Mononuclear cell (primary cell): ENCODE results near the gene LANCL1. TPM values are rescaled to one million over a fixed set of nuclear protein-coding genes. Genes with fewer than 3 reads are reported as not detected.
"Not testable (repeated sequence)": the region's sequence is repeated elsewhere in the genome, so short reads cannot be mapped to it uniquely, and the experiment has no call there.

ENCODE experiments used
- H3K27me3 ChIP-seq: 2 replicates; pipeline ENCODE4 v1.6.0; 2011; ENCODE audit warnings: low read length, control low read depth; ENCODE audit not compliant: insufficient read depth
- H3K4me1 ChIP-seq: 2 replicates; pipeline ENCODE4 v1.5.1; 2011; ENCODE audit warnings: mild to moderate bottlenecking, low read length, control low read depth; ENCODE audit not compliant: insufficient read depth
- H3K4me3 ChIP-seq: 2 replicates; pipeline ENCODE4 v1.5.1; 2011; ENCODE audit warnings: mild to moderate bottlenecking, low read length, moderate library complexity
- H3K9me3 ChIP-seq: 2 replicates; pipeline ENCODE4 v1.5.1; 2011; ENCODE audit warnings: low read depth, mild to moderate bottlenecking, control low read depth, low read length
- total RNA-seq: library from RNA; depleted of rRNA; stranded (reverse); fragments of >200 nt; gene quantifications from one replicate; pipeline ENCODE4 v1.2.3, GENCODE V29; 2012

LANCL1 gene
- total RNA-seq, 1 donor: 17.0 TPM

GRCh38 chr2:210442878-210443277, 33.7 kb downstream of the LANCL1 start:
- Histone ChIP-seq H3K4me1 (peaks cover 8% of the 10 kb centered on the region), H3K27me3 (no peaks in the 10 kb centered on the region), H3K4me3 (no peak overlapping the region), H3K9me3 (no peaks in the 10 kb centered on the region)

- Histone ChIP-seq H3K4me3 (no peak overlapping the region), H3K4me1 (peaks cover 8% of the 10 kb centered on the region)
Observed at GRCh38 chr2:210442457-210442856, 34.1 kb downstream of the LANCL1 start.

GRCh38 chr2:210440206-210440605, 36.4 kb downstream of the LANCL1 start:
- Histone ChIP-seq H3K27me3 (no peaks in the 10 kb centered on the region), H3K4me3 (no peak overlapping the region), H3K4me1 (peaks cover 8% of the 10 kb centered on the region), H3K9me3 (no peaks in the 10 kb centered on the region)

More at GRCh38 chr2:210442457-210442856, 34.1 kb downstream of the LANCL1 start:
- Histone ChIP-seq H3K9me3 (no peaks in the 10 kb centered on the region), H3K27me3 (no peaks in the 10 kb centered on the region)

GRCh38 chr2:210435439-210435838, 41.1 kb downstream of the LANCL1 start:
- H3K27me3 ChIP-seq: no peaks in the 10 kb centered on the region
- H3K4me1 ChIP-seq: no peaks in the 10 kb centered on the region
- H3K4me3 ChIP-seq: no peak overlapping the region
- H3K9me3 ChIP-seq: no peaks in the 10 kb centered on the region

- H3K27me3 ChIP-seq: no peaks in the 10 kb centered on the region
- no peak overlapping the region for H3K4me3 ChIP-seq
- no peaks in the 10 kb centered on the region for H3K9me3 ChIP-seq
- H3K4me1 ChIP-seq: no peaks in the 10 kb centered on the region
Observed at GRCh38 chr2:210432633-210433032, 43.9 kb downstream of the LANCL1 start.

GRCh38 chr2:210429403-210430137, 47.0 kb downstream of the LANCL1 start:
- Histone ChIP-seq H3K9me3 (no peaks in the 10 kb centered on the region), H3K4me3 (no peak overlapping the region), H3K4me1 (no peaks in the 10 kb centered on the region), H3K27me3 (no peaks in the 10 kb centered on the region)

GRCh38 chr2:210428393-210429179, 48.0 kb downstream of the LANCL1 start:
- Histone ChIP-seq H3K4me1 (no peaks in the 10 kb centered on the region), H3K4me3 (no peak overlapping the region), H3K9me3 (peaks cover 6% of the 10 kb centered on the region), H3K27me3 (no peaks in the 10 kb centered on the region)

- H3K27me3 ChIP-seq, H3K4me1 ChIP-seq: not testable (repeated sequence)
Observed at GRCh38 chr2:210427309-210427708, 49.2 kb downstream of the LANCL1 start.

GRCh38 chr2:210422366-210422765, 54.2 kb downstream of the LANCL1 start:
- peaks cover 6% of the 10 kb centered on the region for H3K9me3 ChIP-seq
- H3K27me3 ChIP-seq: no peaks in the 10 kb centered on the region
- H3K4me1 ChIP-seq: peaks cover 8% of the 10 kb centered on the region
- H3K4me3 ChIP-seq: no peak overlapping the region

More at GRCh38 chr2:210427309-210427708, 49.2 kb downstream of the LANCL1 start:
- H3K9me3 ChIP-seq, H3K4me3 ChIP-seq: not testable (repeated sequence)

- Histone ChIP-seq H3K4me1 (peaks cover 8% of the 10 kb centered on the region), H3K4me3 (no peak overlapping the region), H3K27me3 (no peaks in the 10 kb centered on the region), H3K9me3 (peaks cover 6% of the 10 kb centered on the region)
Observed at GRCh38 chr2:210421916-210422315, 54.6 kb downstream of the LANCL1 start.

GRCh38 chr2:210412660-210413059, 63.9 kb downstream of the LANCL1 start:
- Histone ChIP-seq H3K27me3 (no peaks in the 10 kb centered on the region), H3K4me3 (no peak overlapping the region), H3K4me1 (no peaks in the 10 kb centered on the region), H3K9me3 (no peaks in the 10 kb centered on the region)

GRCh38 chr2:210410542-210410941, 66.0 kb downstream of the LANCL1 start:
- no peak overlapping the region for H3K4me3 ChIP-seq
- no peaks in the 10 kb centered on the region for H3K27me3 ChIP-seq
- H3K9me3 ChIP-seq: no peaks in the 10 kb centered on the region
- H3K4me1 ChIP-seq: no peaks in the 10 kb centered on the region

- no peaks in the 10 kb centered on the region for H3K9me3 ChIP-seq
- H3K4me3 ChIP-seq: no peak overlapping the region
- no peaks in the 10 kb centered on the region for H3K27me3 ChIP-seq
- H3K4me1 ChIP-seq: no peaks in the 10 kb centered on the region
Observed at GRCh38 chr2:210399440-210400041, 77.0 kb downstream of the LANCL1 start.

- no peaks in the 10 kb centered on the region for H3K27me3 ChIP-seq
- no peak overlapping the region for H3K4me3 ChIP-seq
- H3K9me3 ChIP-seq: no peaks in the 10 kb centered on the region
- no peaks in the 10 kb centered on the region for H3K4me1 ChIP-seq
Observed at GRCh38 chr2:210392469-210392881, 84.1 kb downstream of the LANCL1 start.

GRCh38 chr2:210389856-210390255, 86.7 kb downstream of the LANCL1 start:
- Histone ChIP-seq H3K9me3 (no peaks in the 10 kb centered on the region), H3K4me3 (no peak overlapping the region), H3K27me3 (no peaks in the 10 kb centered on the region), H3K4me1 (no peaks in the 10 kb centered on the region)
